NCI-H345 treated with DMSO at 0.1 percent for 48 hours (cell line): Measurements from ENCODE around the gene HS3ST3B1.

Experiments
- DNase-seq: peaks from one replicate; lab custom pipeline; 2025; ENCODE audit not compliant: unreplicated experiment; lab: John Stamatoyannopoulos, UW

HS3ST3B1 gene

GRCh38 chr17:14303343-14304221, 2.7 kb downstream of the HS3ST3B1 start:
- no peak for DNase-seq

DNA sequence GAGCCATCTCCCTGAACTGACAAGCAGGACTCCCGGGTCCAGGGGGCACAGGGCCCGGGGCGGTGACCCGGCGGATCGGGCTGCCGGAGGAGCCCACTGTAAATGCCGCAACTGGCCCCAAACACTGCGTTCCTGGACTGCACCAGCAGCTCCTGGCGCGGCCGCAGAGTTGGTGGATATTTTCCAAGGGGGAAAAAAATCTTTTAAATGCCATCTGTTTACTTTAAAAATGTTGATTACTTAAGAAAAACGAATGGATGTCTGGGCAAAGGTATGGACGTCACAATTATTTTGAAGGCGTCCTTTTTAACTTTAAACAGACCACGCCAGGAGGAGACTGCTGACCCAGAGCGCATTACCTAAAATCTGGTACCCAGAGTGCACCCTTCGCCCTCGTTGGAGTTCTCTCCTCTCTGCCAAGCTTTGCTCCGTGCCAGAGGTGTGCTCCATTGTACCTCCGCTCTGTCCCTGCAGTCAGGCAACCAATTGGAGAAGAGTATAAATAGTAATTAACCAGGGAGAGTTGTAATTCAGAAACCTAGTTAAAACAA, 3.4 kb downstream of the HS3ST3B1 start:
- DNase-seq = no peak

DNA sequence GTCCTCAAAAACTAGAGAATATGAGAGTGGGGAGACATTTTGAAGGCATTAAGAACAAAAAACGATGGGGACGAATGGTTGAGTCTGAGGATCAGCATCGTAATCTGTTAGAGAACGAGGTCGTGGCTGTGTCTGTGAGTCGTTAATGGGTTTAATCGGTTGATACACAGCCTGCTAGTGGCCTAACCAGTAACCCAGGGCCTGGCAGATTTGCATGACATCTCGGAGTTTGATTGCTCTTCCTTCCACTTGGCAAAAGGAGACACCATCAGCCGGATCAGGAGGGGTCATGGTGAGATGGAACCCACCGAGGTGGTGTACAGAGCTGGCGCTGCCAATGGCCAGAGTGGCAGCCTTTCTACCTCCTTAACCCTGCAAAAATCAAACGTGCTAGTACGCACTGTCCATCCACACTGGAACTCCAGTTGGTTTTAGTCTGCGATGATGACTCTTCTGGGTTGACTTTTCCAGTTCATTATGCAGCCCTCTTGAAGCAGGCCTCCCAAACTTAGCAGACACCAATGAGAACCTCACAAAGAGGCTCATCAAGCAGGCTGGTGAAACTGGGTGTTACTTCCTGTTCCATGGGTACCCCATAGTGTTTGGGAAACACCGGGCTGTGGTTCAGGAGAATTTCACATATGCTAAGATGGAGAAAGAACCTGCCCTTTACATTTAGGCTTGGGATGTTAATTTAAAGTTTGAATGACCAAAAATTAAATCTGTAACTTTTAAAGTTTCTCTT, 4.1 kb downstream of the HS3ST3B1 start:
- no peak for DNase-seq

DNA sequence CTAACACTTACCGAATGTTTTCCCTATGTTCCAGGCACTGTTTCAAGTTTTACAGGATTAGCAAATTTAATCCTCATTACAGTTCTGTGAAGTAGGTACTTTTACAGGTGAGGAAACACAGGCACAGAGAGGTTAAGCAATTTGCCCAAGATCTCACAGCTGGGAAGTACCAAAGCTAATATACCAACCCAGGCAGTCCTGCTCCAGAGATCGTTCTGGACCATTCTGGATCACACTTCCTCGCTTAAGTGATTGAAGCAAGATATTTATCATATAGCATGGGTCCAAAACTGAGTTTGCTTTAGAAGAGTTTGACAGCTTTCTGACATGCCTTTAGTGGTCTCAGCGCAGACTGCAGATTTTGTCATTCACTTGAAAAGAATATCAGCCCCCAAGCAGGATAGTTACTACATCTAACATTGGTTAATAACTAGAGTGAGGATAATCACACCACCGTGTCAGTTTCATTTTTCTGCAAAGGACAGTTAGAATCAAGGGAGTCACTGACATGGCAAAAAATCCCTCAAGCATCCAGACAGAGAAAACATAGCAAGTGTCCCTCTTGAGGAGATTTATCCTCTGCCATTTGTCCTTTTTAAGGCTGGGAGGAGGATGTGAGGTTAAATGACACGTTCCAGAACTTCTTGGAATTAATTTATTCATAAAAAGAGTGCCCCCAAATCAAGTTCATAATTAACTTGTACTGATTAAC, 5.1 kb downstream of the HS3ST3B1 start:
- no peak for DNase-seq

GRCh38 chr17:14306596-14306995, 5.7 kb downstream of the HS3ST3B1 start:
- DNase-seq = no peak

- DNase-seq = no peak
These were observed 6.7 kb downstream of the HS3ST3B1 start for GRCh38 chr17:14307560-14308024.

DNA sequence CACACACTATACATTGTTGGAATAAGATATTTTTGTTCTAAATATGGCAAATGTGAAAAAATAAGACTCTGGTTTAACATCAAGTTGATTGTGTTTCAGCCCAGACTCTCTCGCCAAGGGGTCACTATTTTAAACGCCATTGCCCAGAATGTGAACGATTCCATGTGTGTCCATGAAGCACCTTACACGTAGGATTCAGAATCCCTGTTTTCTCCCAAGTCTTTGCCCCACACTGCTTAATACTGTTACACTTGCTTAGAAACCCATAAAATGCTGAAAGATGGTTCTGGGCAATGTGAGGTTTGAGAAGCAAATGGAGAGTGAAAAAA, 7.7 kb downstream of the HS3ST3B1 start:
- DNase-seq = no peak

GRCh38 chr17:14308965-14309879, 8.3 kb downstream of the HS3ST3B1 start:
- DNase-seq = no peak

GRCh38 chr17:14310101-14310500, 9.2 kb downstream of the HS3ST3B1 start:
- DNase-seq = no peak

DNA sequence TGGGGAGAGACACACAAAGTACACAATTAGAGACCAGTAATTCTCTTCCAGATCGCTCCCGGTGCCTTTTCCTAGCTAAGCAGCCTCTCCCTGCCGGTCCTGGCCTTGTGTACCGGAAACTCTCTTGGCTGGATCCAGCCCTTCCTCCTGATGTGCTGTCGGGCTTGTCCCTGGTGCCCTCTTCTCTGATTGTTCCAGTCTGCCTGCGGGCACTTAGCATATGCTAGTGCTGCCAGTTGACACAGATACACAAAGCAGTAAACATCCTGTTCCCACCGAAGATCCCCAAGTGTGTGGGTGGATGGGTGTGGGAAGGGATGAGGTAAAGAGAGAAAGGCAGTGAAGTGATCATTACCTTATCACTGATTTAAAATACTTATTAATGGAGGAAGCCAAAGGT, 9.7 kb downstream of the HS3ST3B1 start:
- DNase-seq = no peak

DNA sequence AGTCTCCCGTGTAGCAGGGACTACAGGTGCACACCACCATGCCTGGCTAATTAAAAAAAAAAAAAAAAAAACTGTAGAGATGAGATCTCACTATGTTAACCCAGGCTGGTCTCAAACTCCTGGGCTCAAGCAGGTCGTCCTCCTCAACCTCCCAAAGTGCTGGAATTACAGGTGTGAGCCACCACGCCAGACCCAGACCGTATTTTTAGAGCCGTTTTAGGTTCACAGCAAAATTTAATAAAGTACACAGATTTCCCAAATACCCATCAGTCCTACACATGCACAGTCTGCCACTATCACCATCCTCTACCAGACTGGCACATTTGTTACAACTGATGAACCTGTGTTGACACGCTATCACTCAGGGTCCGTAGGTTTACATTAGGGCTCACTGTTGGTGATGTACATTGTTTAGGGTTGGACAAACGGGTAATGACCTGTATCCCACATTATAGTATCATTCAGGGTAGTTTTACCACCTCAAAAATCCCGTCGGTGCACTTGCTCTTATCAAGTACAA, 10.4 kb downstream of the HS3ST3B1 start:
- no peak for DNase-seq

GRCh38 chr17:14311981-14312380, 11.1 kb downstream of the HS3ST3B1 start:
- DNase-seq = no peak

GRCh38 chr17:14312522-14312921, 11.6 kb downstream of the HS3ST3B1 start:
- no peak for DNase-seq

GRCh38 chr17:14316126-14316832, 15.4 kb downstream of the HS3ST3B1 start:
- DNase-seq = no peak

GRCh38 chr17:14317383-14317782, 16.5 kb downstream of the HS3ST3B1 start:
- DNase-seq = no peak

GRCh38 chr17:14318109-14318917, 17.4 kb downstream of the HS3ST3B1 start:
- DNase-seq = no peak

GRCh38 chr17:14318918-14319205, 18.0 kb downstream of the HS3ST3B1 start:
- DNase-seq = no peak

GRCh38 chr17:14320098-14320497, 19.2 kb downstream of the HS3ST3B1 start:
- no peak for DNase-seq
